Activated T-helper 1 cell treated with Interleukin-2 at 50 U/mL for 16 hours (primary cell): ENCODE measurements around the gene RMDN2.
"Not testable (repeated sequence)": the region's sequence is repeated elsewhere in the genome, so short reads cannot be mapped to it uniquely, and the experiment has no call there.

Experiments
- DNase-seq: peaks from one replicate; pipeline ENCODE4 v3.0.0-alpha.2; 2020; ENCODE audit warnings: low read depth

RMDN2 gene

DNA sequence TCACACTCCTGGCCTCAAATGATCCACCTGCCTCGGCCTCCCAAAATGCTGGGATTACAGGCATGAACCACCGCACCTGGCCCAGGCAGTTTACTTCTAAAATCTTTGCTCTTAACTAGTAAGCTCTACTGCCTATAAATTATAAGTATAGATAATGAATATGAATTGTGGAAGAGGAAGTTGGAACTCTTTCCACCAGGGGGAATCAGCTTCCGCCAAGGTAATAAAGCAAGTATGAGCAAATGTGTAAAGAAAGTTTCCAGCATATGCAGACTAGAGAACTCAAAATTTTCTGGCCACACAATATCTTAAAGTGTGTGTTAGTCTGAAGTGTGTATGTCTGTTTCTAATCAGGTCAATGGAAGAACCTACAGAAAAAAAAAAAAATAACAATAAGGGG is 68.1 kb downstream of the RMDN2 start:
- no peak for DNase-seq

DNA sequence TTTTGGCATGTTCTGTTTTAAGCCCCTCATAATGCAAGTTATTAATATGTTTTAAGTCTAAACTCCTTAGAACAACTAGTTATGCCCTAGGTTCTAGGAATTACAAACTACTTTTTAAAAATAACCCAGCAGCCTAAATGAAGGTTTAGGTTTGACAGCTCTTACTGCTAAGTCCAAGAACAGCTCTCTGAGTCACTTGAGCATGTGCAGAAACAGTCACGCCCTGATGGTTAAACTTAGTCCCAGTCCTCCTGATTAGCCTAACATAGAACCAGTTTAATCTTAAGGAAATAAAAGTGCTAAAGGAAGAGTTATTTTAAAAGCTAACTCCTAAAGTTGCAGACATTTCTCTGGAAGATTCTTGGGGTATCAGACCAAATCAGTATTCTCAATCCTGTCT is 72.5 kb downstream of the RMDN2 start:
- no peak for DNase-seq

DNA sequence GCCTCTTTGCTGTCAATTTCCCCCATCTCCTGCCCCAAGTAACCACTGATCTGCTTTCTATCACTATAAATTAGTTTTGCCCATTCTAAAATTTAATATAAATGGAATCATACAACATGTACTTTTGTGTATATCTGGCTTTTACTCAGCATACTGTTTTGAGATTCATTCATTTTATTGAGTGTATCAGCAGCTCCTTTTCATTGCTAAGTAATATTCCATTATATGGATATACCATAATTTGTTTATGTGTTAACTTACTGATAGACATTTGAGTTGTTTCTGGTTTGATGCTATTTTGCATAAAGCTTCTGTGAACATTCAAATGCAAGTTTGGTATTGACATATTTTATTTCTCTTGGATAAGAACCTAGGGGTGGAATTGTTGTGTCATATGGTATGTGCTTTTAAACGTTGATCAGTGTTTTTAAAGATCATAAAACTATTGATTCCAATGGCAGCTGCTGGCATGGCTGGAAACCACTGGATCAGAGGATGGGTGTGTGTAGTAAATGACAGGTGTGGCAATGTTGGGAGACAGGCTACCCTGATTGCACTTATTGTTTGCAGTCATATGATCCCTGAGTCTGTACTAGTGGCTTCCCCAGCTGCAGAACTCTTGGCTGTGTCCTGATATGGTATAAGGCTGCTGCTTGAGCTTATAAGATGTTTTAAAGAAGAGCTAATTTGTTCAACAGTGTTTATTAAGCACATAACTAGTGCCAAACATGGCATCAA is 75.6 kb downstream of the RMDN2 start:
- DNase-seq, result no peak

DNA sequence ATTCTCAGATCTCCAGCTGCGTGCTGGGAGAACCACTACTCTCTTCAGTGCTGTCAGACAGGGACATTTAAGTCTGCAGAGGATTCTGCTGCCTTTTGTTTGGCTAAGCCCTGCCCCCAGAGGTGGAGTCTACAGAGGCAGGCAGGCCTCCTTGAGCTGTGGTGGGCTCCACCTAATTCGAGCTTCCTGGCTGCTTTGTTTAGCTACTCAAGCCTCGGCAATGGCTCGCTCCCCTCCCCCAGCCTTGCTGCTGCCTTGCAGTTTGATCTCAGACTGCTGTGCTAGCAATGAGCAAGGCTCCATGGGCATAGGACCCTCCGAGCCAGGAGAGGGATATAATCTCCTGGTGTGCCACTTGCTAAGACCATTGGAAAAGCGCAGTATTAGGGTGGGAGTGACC is 85.1 kb downstream of the RMDN2 start:
- DNase-seq, result not testable (repeated sequence)

DNA sequence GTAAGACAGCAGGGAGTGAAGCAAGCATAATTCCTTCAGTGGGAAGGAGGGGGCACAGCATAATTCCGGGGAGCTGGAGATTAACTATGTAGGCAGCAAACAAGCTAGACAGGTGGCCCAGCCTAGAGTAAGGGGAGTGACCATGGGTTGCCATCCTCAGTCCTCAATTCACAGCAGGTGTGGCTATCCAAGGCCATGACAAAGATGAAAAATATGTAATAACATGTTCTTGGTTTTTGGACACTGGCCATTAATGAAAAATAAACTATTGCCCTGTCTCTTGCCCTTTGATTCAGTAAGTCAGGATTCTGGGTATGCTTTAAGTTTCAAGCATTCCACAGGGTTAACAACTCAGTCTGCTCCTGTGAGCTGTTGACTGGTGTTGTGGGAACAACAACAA is 85.9 kb downstream of the RMDN2 start:
- DNase-seq, result no peak

DNA sequence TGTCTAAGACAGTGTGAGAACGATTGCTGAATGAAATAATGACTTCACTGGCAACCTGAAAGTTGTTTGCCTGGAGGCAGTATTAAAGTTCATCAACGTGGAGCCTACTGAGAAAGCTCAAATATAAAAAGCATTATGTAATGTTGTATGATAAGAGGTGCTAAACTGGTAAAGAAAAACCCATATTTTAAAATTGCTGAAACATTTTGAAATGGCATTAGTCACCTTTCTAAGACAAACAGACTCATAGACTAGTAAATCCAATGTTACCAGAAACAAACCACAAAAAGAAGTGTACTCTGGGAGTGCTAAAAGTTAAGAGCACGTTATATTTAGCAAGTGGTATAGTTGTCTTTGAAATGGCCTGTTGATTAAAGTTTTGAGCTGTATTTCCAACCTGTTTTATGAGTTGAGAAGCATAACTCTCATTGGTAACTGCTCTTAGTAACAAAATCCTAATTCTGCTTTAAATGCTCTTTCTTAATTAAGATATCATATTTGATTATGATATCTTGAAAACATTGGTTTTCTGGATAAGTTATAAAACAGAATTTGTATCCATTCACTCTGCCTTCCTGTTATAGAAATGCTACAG is 88.2 kb downstream of the RMDN2 start:
- DNase-seq, result no peak

DNA sequence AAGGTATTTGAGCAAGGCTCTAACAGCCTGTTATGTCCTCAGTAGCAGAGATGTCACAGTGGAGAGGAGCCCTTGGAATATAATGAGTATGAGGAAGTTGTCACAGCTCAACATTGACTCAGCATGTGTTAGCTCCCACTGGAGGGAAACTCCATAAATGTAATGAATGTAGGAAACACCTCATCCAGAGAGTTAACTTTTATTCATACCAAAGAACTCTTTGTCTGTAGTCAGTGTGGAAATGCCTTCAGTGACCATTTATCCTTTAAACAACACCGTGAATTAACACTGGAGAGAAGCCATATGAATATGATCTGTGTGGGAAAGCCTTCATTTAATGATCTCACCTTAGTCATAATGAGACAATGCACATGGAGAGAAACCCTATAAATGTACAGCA is 91.1 kb downstream of the RMDN2 start:
- DNase-seq, result no peak

DNA sequence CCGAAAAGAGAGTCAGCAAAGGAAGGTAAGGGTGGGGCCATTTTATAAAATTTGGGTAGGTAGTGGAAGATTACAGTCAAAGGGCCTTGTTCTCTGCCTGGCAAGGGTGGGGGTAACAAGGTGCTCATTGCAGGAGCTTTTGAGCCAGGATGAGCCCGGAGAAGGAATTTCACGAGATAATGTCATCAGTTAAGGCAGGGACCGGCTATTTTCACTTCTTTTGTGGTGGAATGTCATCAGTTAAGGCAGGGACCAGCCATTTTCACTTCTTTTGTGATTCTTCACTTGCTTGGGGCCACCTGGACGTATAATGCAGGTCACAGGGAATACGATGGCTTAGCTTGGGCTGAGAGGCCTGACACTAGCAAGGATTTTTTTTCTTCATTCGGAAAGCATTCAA is 92.7 kb downstream of the RMDN2 start:
- DNase-seq, result no peak

DNA sequence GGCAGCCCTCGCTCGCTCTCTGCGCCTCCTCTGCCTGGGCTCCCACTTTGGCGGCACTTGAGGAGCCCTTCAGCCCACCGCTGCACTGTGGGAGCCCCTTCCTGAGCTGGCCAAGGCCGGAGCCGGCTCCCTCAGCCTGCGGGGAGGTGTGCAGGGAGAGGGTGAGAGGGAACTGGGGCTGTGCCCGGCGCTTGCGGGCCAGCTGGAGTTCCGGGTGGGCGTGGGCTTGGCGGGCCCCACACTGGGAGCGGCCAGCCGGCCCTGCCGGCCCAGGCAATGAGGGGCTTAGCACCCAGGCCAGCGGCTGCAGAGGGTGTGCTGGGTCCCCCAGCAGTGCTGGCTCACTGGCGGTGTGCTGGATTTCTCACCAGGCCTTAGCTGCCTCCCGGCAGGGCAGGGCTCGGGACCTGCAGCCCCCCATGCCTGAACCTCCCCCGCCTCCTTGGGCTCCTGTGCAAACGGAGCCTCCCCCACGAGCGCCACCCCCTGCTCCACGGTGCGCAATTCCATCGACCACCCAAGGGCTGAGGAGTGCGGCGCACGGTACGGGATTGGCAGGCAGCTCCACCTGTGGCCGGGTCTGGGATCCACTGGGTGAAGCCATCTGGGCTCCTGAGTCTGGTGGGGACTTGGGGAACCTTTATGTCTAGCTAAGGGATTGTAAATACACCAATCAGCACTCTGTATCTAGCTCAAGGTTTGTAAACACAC is 95.4 kb downstream of the RMDN2 start:
- DNase-seq, result not testable (repeated sequence)

DNA sequence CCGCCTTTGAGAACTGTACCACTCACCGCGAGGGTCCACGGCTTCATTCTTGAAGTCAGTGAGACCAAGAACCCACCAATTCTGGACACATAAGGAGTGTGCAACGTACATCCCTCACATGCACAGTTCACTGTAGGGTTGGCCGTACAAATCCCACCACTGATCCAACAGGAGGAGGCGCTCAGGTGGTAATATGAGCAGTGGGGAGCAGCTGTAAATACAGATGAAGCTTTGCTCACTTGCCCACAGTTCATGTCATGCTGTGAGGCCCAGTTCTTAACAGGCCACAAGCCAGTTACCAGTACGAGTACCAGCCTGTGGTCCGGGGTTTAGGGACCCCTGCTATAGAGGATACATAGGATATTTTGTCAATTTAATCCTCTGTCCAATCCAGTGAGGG is 96.5 kb downstream of the RMDN2 start:
- DNase-seq, result no peak

DNA sequence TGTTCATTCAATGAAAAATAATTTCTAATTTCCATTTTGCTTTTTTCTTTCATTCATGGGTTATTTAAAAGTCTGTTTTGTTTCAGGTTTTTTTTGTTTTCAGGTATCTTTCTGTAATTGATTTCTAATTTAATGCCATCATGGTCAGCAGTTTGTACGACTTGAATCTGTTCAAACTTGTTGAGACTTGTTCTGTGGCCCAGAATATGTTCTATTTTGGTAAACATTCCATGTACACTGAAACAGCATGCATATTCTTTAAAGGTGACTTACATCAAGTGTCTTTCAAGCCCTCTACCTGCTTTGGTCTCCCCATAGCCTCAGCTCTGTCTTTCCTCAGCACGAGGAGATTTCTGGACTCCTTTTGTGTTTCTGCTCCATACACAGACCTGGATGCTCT is 101.8 kb downstream of the RMDN2 start:
- DNase-seq, result no peak

DNA sequence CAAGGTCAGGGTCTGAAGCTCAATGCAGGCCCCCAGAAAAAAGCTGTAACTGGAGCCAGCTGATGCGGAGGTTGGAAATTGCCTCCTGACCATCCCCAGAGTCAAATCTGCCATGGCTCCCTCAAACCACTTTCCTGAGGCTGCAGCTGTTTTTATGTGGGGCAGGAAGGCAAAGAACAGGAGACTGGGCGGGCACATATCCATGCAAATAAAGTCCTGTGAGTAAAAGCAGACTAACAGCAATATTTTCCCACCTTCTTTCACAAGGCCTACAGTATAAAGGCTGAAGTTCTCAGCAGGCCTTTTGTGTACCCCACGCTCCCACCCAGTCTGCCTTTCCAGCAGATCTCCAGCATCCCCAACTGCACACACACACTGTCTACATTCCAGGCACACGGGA is 103.7 kb downstream of the RMDN2 start:
- DNase-seq, result no peak

DNA sequence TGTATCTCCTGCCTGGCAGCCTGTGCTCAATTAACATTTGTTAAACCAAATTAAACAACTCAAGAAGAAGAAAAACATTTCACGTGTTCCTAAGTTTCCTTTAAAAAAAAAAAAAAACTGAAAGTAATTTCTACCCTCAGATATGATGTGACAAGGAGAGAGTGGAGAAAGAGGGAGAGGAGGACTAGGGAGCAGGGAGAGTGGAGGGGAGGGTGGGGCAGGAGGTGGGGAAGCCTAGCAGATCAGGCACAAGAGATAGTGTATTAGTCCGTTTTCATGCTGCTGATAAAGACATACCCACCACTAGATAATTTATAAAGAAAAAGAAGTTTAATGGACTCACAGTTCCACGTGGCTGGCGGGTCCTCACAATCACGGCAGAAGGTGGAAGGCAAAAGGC is 104.4 kb downstream of the RMDN2 start:
- DNase-seq, result no peak

DNA sequence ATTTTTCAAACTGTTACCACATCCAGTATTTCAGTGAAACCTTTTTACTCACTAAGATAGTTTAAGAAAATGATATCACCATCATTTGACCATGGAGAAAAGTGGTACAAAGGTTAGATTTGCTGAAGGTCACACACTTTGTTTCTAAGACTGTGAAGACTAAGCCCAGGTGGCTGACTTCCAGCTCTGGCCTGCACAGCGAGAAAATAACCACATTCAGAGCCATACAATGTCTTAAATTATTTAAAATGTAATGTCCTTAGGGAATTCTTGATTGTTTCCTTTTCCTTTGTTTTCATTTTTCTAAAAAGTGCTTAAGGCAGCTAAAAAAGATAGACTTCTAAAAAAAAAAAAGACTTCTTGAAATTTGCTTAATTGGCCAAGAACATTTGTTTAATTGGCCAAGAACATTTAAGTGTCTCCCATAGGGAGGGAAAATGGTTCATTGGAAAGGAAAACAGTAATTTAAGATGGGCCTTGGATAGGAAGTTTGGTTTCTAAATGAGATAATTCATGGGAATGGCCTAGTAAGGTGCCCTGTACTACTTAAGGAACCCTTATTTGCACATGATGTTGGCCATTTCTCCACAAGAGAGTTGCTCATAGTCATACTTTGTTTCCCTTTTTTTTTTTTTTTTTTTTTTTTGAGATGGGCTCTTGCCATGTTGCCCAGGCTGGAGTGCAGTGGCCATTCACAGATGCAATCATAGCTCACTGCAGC is 105.7 kb downstream of the RMDN2 start:
- no peak for DNase-seq

DNA sequence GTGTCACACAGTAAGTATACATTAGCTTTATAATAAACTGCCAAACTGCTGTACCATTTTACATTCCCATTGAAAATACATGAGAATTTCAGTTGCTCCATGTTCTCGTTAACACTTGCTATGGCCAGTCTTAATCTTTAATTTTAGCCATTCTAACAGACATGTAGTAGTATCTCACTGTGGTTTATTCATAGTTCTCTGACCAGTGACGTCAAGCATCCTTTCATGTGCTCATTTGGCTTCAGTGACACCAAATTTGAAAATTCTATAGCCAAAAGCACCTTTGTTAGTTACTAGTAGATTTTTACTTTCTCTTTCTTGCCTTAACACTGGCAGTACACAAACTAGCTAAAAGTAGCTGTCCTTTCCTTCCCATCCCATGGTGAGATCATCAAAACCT is 107.9 kb downstream of the RMDN2 start:
- no peak for DNase-seq

DNA sequence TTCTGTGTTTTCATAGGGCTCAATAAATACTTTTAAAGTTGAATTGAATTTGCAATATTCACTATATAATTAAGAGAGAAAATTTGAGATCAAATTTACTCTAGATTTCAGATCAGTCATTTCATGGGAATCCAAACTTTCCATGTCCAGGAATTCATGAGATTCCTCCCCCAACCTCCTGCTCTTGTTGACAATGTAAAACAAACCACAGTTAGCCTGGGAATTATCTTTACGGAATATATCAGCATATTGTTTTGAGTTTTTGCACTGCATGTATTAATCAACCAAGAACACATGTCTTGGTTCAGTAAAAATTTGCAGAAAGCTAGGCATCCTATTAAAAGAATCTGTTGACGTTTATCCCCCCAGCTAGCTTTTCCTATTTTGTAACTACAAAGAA is 108.6 kb downstream of the RMDN2 start:
- DNase-seq, result no peak

DNA sequence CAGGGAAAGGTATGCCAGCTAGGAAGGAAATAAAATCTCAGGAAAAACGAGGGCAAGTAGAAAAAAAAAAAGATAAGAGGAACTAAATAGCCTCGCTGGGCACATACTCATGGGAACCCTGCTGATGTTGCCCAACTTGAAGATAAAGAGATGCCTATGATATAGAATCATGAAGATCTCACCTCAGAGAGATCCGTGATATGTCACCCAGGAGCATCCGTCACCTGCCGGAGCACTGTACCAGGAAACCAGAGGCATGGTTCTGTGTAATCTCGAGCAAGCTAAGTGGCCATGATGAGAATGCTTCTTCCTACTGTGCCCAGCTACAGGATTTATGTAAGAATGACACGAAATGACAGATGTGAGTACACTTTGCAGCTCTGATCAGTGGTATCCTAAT is 110.9 kb downstream of the RMDN2 start:
- DNase-seq, result no peak

DNA sequence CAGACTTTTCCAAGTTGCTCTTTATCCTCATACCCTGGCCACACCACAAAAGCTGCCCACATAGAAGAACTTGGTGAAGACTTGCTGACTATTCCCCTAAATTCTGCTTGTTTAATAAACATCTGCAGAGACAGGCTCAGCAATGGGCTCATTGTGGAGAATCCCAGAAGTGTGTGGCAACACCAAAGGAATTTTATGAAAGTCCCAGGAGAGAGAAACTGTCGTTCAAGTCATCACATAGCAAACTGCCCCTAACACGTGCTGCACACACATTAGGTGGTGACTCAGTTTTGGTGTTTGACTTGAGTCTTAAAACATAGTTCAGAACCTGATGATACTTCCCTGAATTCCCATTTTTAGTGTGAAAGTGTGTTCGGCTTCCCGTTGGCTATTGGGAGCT is 112.2 kb downstream of the RMDN2 start:
- no peak for DNase-seq

DNA sequence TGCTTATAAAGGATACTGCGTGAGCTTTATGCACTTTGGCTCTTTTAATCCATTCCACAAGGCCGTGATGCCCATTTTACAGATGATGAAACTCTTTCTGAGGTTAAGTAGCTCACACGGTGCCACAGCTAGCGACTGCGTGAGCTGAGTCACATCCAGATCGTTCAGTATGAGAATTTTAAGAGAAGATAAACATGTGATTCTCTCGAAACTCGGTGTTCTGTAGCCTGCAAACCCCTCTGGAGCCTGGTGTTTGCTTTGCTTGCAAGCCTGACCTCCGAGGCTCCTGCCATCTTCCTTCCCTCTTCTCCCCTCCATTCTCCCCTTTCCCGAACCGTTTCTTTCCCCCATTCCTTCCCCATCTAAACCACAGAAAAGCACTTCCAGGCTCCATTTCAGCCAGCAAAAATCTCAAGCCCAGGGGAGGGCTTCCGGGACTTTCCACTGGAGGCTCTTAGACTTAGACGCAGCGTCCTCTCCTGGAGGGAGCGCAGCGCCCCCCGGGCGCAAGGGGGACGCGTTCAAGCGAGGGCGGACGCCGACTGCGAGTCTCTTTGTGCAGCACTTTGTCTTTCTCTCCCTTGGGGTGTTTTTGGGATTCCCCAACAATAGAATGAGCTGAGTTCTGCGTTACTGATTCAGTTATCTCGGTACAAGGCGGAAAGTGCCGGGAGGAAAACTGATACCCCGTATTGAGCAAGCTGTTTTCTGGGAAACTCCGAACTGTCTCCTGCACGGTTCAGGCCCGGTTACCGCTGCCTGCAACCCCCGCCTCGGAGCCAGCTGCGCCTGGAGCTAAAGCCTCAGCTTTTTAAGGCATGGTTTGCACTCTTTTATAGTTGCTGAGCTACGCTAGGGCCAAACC is 112.9 kb downstream of the RMDN2 start:
- DNase-seq, result no peak

DNA sequence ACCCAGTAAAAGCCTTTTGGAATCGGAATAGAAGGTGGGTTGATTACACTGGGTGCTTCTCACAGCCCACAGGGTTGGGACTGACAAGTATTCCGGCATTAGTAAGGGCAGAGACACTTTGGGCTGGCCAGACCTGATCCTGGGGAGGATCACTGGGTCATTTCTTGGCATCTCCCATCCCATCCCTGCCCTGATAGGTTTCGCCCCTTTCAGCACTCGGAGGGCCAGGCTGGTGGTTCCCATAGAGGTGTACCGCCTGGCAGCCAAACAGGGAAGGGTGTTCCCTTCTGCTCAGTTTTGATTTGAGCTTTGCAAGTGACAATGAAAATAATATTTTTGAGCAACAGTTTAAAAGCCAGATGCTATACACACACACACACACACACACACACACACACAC is 113.6 kb downstream of the RMDN2 start:
- no peak for DNase-seq

DNA sequence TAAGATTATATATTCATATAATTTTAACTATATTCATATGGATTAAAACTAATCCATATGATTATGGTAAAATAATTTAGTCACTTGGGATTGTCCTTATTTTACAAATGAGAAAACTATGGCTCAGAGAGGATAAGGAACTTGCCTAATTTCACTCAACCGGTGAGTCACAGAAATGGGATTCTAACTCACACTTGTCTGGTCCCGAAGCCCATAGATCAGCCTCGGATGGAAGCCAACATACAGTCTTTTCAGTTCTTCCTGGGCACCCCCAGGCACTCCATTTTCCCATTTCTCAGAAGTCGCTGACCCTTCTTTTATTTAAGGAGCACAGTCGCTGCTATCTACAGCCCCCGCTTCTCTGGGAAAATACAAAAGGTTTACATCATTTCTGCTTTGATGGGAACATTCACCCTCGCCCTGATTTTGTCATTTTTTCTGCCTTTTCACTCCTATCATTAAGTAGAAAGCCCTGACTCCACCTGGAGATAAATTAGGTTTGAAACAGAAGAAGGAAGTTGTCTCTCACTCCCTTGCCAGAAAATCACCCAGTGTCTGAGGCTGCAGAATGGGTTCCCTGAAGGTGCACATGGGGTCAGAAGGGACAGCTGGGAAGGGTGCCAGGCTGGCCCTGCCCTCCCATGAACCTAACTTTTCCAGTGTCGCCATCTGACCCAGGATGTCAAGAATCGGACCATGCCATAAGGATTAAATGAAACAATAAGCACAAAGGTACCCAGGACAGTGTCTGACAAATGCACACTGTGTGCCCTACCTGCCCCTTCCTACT is 114.2 kb downstream of the RMDN2 start:
- no peak for DNase-seq
